Skeletal muscle tissue (tissue), 4 donors: ENCODE measurements around the gene PROM2. TPM values are rescaled to one million over a fixed set of nuclear protein-coding genes. Genes with fewer than 3 reads are reported as not detected.
"Not testable (repeated sequence)": the region's sequence is repeated elsewhere in the genome, so short reads cannot be mapped to it uniquely, and the experiment has no call there.

ENCODE experiments used
- H3K27ac ChIP-seq: one replicate; pipeline ENCODE4 v1.7.0; 2013; ENCODE audit warnings: mild to moderate bottlenecking, low read depth, low read length, inconsistent platforms
- H3K27me3 ChIP-seq, 3 donors: one replicate each; pipeline ENCODE4 v1.7.0; 2013; ENCODE audit warnings: low read length in 3 of 3; ENCODE audit not compliant: control insufficient read depth in 3 of 3, insufficient read depth in 3 of 3
- H3K36me3 ChIP-seq, 3 donors: one replicate each; pipeline ENCODE4 v1.7.0; 2013; ENCODE audit warnings: low read length in 3 of 3; ENCODE audit not compliant: control insufficient read depth in 3 of 3, insufficient read depth in 3 of 3
- H3K4me1 ChIP-seq, 3 donors: one replicate each; pipeline ENCODE4 v1.7.0; 2013; ENCODE audit warnings: low read length in 3 of 3, mild to moderate bottlenecking in 3 of 3; ENCODE audit not compliant: control insufficient read depth in 3 of 3, insufficient read depth in 3 of 3
- H3K4me3 ChIP-seq, 3 donors: one replicate each; pipeline ENCODE4 v1.7.0; 2013; ENCODE audit warnings: low read length in 3 of 3
- H3K9ac ChIP-seq, 3 donors: one replicate each; pipeline ENCODE4 v1.7.0; 2013; ENCODE audit warnings: low read length in 3 of 3, mild to moderate bottlenecking in 3 of 3, moderate library complexity in 2 of 3, low read depth in 1 of 3
- H3K9me3 ChIP-seq, 3 donors: one replicate each; pipeline ENCODE4 v1.7.0; 2013; ENCODE audit warnings: low read length in 3 of 3; ENCODE audit not compliant: control insufficient read depth in 3 of 3
- total RNA-seq: library from RNA; depleted of rRNA; stranded (reverse); fragments of >200 nt; gene quantifications from one replicate; pipeline ENCODE4 v1.2.3, GENCODE V29; 2014
- donor health status: Osteomylitis.

The PROM2 gene
- total RNA-seq, 1 donor from 2014 or later, result under 0.01 TPM

- not testable (repeated sequence) for H3K9me3 ChIP-seq, H3K4me3 ChIP-seq, H3K36me3 ChIP-seq, H3K27ac ChIP-seq, H3K27me3 ChIP-seq, H3K4me1 ChIP-seq, H3K9ac ChIP-seq
Observed at GRCh38 chr2:95242084-95242483, 32.2 kb upstream of the PROM2 start.

DNA sequence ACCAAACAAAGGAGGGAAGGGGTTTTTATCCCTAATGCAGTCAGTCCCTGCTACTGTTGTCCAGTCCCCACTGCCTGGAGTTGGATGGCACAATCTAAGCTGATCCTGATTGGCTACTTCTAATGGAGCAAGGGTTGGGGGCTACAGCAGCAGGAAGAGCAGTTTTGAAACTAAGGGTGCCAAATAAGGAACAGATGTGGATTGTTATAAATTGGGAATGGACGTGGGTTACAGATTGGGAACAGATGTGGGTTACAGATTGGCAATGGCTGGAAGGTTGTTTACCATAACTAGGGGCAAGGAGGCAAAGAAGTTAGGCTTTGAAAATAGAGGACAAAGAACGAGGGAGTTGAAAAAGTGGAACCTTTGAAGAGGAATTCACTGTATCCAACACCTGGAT lies 16.0 kb upstream of the PROM2 start:
- Histone ChIP-seq H3K9ac (no peak overlapping the region), H3K27me3 (no peaks in the 10 kb centered on the region), H3K36me3 (no peaks in the 10 kb centered on the region), H3K9me3 (peaks cover 0 to 3% (median 0%) of the 10 kb centered on the region in 3 donors), H3K27ac (no peak overlapping the region), H3K4me3 (no peak overlapping the region), H3K4me1 (no peaks in the 10 kb centered on the region)

GRCh38 chr2:95260028-95261023 lies 13.9 kb upstream of the PROM2 start:
- peaks cover 0 to 3% (median 0%) of the 10 kb centered on the region in 3 donors for H3K9me3 ChIP-seq
- H3K4me1 ChIP-seq, result no peaks in the 10 kb centered on the region
- H3K27ac ChIP-seq, result no peak overlapping the region
- no peaks in the 10 kb centered on the region for H3K36me3 ChIP-seq
- no peaks in the 10 kb centered on the region for H3K27me3 ChIP-seq
- no peak overlapping the region for H3K9ac ChIP-seq
- no peak overlapping the region for H3K4me3 ChIP-seq

- no peaks in the 10 kb centered on the region for H3K36me3 ChIP-seq
- H3K27ac ChIP-seq, result no peak overlapping the region
- H3K4me1 ChIP-seq, result no peaks in the 10 kb centered on the region
- H3K4me3 ChIP-seq, result no peak overlapping the region
- H3K27me3 ChIP-seq, result no peaks in the 10 kb centered on the region
- H3K9ac ChIP-seq, result no peak overlapping the region
- peaks cover 0 to 3% (median 0%) of the 10 kb centered on the region in 3 donors for H3K9me3 ChIP-seq
Observed at GRCh38 chr2:95261602-95262001, 12.6 kb upstream of the PROM2 start.

- Histone ChIP-seq H3K9ac (no peak overlapping the region), H3K4me1 (no peaks in the 10 kb centered on the region), H3K4me3 (no peak overlapping the region), H3K27me3 (no peaks in the 10 kb centered on the region), H3K9me3 (peaks cover 0 to 3% (median 0%) of the 10 kb centered on the region in 3 donors), H3K27ac (no peak overlapping the region), H3K36me3 (no peaks in the 10 kb centered on the region)
Observed at GRCh38 chr2:95262896-95263542, 11.2 kb upstream of the PROM2 start.

DNA sequence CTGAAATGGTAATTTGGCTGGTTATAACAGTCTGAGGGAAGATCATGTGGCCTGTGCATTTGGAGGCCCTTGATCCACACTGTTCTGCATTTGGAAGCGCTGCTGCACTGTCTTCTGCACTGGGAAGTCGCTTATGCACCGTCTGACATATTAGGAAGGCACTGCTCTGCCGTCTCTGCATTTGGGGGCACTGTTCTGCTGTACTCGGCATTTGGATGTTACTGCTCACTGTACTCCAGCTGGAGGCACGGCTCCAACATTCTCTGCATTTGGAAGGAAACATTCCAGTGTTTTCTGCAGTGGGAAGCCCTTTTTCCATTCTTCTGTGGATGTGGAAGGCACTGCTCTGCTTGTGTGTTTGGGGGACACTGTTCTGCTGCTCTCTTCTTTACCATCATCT lies 9.6 kb upstream of the PROM2 start:
- no peaks in the 10 kb centered on the region for H3K36me3 ChIP-seq
- H3K4me1 ChIP-seq, result no peaks in the 10 kb centered on the region
- H3K9me3 ChIP-seq, result no peaks in the 10 kb centered on the region
- no peak overlapping the region for H3K27ac ChIP-seq
- H3K4me3 ChIP-seq, result no peak overlapping the region
- H3K27me3 ChIP-seq, result no peaks in the 10 kb centered on the region
- no peak overlapping the region for H3K9ac ChIP-seq

DNA sequence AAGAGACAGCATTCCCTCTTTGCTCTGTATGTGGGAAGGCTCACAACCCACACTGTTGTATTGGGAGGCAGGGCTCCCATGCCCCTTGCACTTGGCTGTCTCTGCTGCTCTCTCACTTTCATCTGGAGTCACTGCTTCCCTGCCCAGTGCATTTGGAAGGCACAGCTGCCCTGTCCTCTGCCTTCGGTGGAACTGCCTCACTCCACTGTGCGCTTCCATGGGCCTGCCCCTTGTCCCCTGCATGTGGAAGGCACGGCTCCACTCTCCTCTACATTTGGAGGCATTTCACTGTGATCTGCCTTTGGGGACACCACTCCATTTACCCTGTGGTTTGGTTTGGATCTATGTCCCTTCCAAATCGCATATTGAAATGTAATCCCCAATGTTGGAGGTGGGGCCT lies 9.1 kb upstream of the PROM2 start:
- no peaks in the 10 kb centered on the region for H3K9me3 ChIP-seq
- no peak overlapping the region for H3K27ac ChIP-seq
- H3K27me3 ChIP-seq, result no peaks in the 10 kb centered on the region
- H3K4me3 ChIP-seq, result no peak overlapping the region
- H3K4me1 ChIP-seq, result no peaks in the 10 kb centered on the region
- no peaks in the 10 kb centered on the region for H3K36me3 ChIP-seq
- H3K9ac ChIP-seq, result no peak overlapping the region

GRCh38 chr2:95266781-95267430 lies 7.3 kb upstream of the PROM2 start:
- Histone ChIP-seq H3K4me3 (no peak overlapping the region), H3K27me3 (no peaks in the 10 kb centered on the region), H3K9me3 (no peaks in the 10 kb centered on the region), H3K36me3 (no peaks in the 10 kb centered on the region), H3K4me1 (no peaks in the 10 kb centered on the region), H3K27ac (no peak overlapping the region), H3K9ac (no peak overlapping the region)

DNA sequence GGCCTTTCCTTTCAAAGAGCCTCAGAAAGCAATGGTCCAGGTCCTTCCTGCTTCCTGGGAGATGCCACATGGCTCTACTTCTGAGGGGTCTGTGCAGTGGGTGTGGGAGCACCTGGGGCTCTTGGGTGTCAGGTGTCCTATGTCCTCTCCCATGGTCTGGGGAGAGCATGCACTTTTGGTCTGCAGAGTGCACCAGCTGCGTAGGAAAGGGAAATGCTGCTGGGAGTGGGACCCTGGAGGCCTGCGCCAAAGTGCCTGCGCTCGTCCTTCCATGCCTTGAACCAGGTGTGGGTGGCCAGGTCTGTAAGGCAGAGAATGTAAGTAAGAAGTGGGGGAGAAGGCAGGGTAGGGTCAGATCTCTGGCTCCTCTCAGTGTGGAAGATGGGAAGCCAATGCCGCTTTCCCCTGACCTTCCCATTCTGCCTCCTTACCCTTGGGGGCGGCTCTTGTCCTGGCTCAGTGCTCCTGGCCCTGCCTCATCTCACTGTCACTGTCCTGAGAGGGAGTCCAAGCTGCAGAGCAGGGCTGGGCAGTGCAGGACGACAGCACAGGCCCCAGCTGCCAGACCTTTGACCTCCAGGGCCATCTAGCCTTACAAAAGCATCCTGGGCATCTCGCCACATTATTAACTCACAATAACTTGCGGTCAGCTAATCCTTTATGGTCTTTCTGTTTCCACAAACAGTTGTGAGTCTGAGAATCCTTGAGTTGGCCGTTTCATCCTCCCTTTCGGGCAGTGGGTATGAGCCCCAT lies 6.6 kb upstream of the PROM2 start:
- Histone ChIP-seq H3K4me3 (no peak overlapping the region), H3K27me3 (no peaks in the 10 kb centered on the region), H3K9ac (no peak overlapping the region), H3K36me3 (no peaks in the 10 kb centered on the region), H3K9me3 (no peaks in the 10 kb centered on the region), H3K4me1 (no peaks in the 10 kb centered on the region), H3K27ac (no peak overlapping the region)
